Stimulated activated memory B cell treated with anti-CD40 and anti-IgM and Interleukin-4, amounts not matched to agents 10 μg/mL and 1 μg/mL and 100 μg/mL, for 72 hours (primary cell): ENCODE results near the gene PPM1L.

Experiments used
- ATAC-seq: fragments of 150-1000 bp; cut with Tn5 transposase; 2 replicates; pipeline ENCODE4 v1.10.0; 2021
- H3K27ac Mint-ChIP-seq: one replicate; pipeline ENCODE4 v1.8.0; 2022; ENCODE audit warnings: mild to moderate bottlenecking, mixed read lengths
- H3K27me3 Mint-ChIP-seq: one replicate; pipeline ENCODE4 v1.8.0; 2022; ENCODE audit warnings: mixed read lengths
- H3K36me3 Mint-ChIP-seq: one replicate; pipeline ENCODE4 v1.8.0; 2022; ENCODE audit warnings: mixed read lengths
- H3K4me1 Mint-ChIP-seq: one replicate; pipeline ENCODE4 v1.8.0; 2022; ENCODE audit warnings: mixed read lengths
- H3K4me3 Mint-ChIP-seq: one replicate; pipeline ENCODE4 v1.8.0; 2022; ENCODE audit warnings: mild to moderate bottlenecking, moderate library complexity, mixed read lengths
- H3K9me3 Mint-ChIP-seq: one replicate; pipeline ENCODE4 v1.8.0; 2022; ENCODE audit warnings: mixed read lengths

Gene PPM1L

DNA sequence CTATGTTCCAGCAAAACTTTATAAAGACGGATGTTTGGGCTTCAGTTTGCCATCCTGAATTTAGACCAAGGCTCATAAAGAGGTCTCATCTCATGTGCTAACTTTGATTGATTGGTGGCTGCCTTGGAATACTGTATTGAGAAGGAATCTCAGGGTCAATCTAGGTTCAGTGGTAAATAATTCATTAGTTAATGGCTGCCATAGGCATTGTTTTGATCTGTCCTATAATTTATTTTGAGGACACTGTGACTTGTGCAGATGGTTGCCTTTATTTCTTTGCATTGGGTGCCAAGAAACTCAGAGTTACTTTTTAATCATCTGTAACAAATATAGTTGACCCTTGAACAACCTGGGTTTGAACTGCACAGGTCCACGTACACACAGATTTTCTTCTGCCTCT is 189.3 kb downstream of the PPM1L start:
- ATAC-seq: no peak
- Mint-ChIP-seq H3K9me3 (no peaks in the 10 kb centered on the region), H3K4me3 (no peak overlapping the region), H3K27me3 (no peaks in the 10 kb centered on the region), H3K36me3 (no peaks in the 10 kb centered on the region), H3K4me1 (peaks cover 7% of the 10 kb centered on the region), H3K27ac (no peak overlapping the region)

- no peaks in the 10 kb centered on the region for H3K36me3 Mint-ChIP-seq
- H3K27ac Mint-ChIP-seq: no peak overlapping the region
- H3K4me1 Mint-ChIP-seq: no peaks in the 10 kb centered on the region
- no peaks in the 10 kb centered on the region for H3K9me3 Mint-ChIP-seq
- no peaks in the 10 kb centered on the region for H3K27me3 Mint-ChIP-seq
- no peak overlapping the region for H3K4me3 Mint-ChIP-seq
- no peak for ATAC-seq
Observed at GRCh38 chr3:160948273-160948672, 192.2 kb downstream of the PPM1L start.

DNA sequence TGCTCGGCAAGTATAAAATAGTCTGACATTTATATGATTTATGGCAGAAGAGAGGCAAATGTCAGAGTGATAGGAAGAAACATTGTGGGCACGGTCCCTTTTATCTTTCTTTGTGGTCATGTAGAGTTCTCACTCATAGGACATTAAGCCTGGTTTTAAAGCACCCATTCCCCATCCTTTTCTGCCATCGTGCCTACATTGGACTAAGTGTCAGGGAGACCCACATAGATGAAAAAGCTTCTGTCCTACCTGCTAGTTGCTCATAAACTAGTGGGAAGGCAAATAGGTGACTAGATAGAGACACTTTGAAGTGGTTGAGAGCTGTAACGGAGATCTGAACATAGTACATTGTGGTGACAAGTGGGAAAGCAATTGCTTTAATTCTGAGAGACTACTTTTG is 193.4 kb downstream of the PPM1L start:
- H3K27me3 Mint-ChIP-seq: no peaks in the 10 kb centered on the region
- no peak overlapping the region for H3K4me3 Mint-ChIP-seq
- H3K36me3 Mint-ChIP-seq: no peaks in the 10 kb centered on the region
- H3K9me3 Mint-ChIP-seq: no peaks in the 10 kb centered on the region
- no peak overlapping the region for H3K27ac Mint-ChIP-seq
- H3K4me1 Mint-ChIP-seq: no peaks in the 10 kb centered on the region
- no peak for ATAC-seq

- Mint-ChIP-seq H3K27me3 (no peaks in the 10 kb centered on the region), H3K4me1 (no peaks in the 10 kb centered on the region), H3K27ac (no peak overlapping the region), H3K9me3 (no peaks in the 10 kb centered on the region), H3K4me3 (no peak overlapping the region), H3K36me3 (no peaks in the 10 kb centered on the region)
- ATAC-seq: no peak
Observed at GRCh38 chr3:160950542-160950941, 194.5 kb downstream of the PPM1L start.

- no peaks in the 10 kb centered on the region for H3K27me3 Mint-ChIP-seq
- no peak for ATAC-seq
- no peaks in the 10 kb centered on the region for H3K9me3 Mint-ChIP-seq
- no peak overlapping the region for H3K27ac Mint-ChIP-seq
- H3K36me3 Mint-ChIP-seq: no peaks in the 10 kb centered on the region
- no peaks in the 10 kb centered on the region for H3K4me1 Mint-ChIP-seq
- no peak overlapping the region for H3K4me3 Mint-ChIP-seq
Observed at GRCh38 chr3:160950954-160951353, 194.9 kb downstream of the PPM1L start.

GRCh38 chr3:160951642-160952487 is 195.8 kb downstream of the PPM1L start:
- ATAC-seq: no peak
- Mint-ChIP-seq H3K27ac (no peak overlapping the region), H3K27me3 (no peaks in the 10 kb centered on the region), H3K36me3 (no peaks in the 10 kb centered on the region), H3K4me1 (no peaks in the 10 kb centered on the region), H3K4me3 (no peak overlapping the region), H3K9me3 (no peaks in the 10 kb centered on the region)

DNA sequence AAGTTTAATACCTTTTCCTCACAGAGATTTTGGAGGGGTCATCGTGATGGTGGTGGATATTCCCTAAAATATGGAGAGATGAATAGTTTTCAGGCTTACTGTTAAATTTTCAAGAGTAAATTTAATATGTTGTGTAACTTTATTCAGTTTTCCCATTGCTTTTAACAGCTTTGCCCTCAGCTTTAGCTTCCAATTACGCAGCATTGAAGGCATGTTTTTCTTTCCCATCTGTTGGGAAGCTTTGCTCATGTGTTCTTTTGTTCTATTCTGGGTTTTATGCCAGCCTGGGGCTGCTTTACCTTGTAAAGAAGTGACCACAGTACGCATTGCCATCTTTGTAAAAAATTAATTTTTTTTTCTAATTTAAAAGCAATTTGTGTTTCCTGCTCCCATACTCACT is 197.7 kb downstream of the PPM1L start:
- ATAC-seq: no peak
- Mint-ChIP-seq H3K4me3 (no peak overlapping the region), H3K9me3 (no peaks in the 10 kb centered on the region), H3K36me3 (no peaks in the 10 kb centered on the region), H3K4me1 (no peaks in the 10 kb centered on the region), H3K27ac (no peak overlapping the region), H3K27me3 (no peaks in the 10 kb centered on the region)

DNA sequence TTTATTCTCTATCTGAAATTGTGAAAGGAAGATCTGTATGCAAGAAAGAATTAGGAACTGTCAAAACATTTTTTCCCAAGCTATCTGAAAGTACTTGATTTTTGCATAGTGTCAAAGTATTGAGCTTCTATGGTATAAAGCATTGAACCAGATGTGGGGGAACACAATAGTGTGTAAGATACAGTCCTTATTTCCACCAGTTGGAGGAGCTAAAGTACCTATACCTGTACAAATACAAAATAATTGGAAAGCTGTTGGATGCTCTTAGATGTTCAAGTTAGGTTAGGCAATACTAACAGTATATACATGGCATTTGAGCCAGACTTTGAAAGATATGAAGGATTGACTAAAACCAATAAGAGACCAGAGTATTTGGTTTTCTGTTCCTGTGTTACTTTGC is 200.8 kb downstream of the PPM1L start:
- Mint-ChIP-seq H3K27me3 (no peaks in the 10 kb centered on the region), H3K9me3 (no peaks in the 10 kb centered on the region), H3K4me1 (no peaks in the 10 kb centered on the region), H3K4me3 (no peak overlapping the region), H3K27ac (no peak overlapping the region), H3K36me3 (no peaks in the 10 kb centered on the region)
- ATAC-seq: no peak

DNA sequence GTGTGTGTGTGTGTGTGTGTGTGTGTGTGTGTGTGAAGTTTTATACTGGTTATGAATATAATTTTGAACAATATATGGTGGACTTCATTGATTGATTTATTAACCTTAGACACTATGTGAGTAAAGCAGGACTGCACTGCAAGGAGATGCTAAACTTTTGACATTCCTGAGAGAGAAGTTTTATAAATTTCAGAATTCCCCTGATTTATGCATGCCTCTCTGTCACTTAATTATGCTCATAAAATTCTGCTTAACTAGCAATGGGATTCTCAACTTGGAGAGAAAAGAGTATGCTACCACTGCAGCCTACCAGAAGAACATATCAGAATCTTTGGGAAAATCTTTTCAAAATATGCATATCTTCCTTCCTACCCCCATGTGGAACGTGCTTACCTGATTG is 204.5 kb downstream of the PPM1L start:
- no peaks in the 10 kb centered on the region for H3K27me3 Mint-ChIP-seq
- no peaks in the 10 kb centered on the region for H3K4me1 Mint-ChIP-seq
- no peak for ATAC-seq
- H3K27ac Mint-ChIP-seq: no peak overlapping the region
- peaks cover 4% of the 10 kb centered on the region for H3K36me3 Mint-ChIP-seq
- no peak overlapping the region for H3K4me3 Mint-ChIP-seq
- H3K9me3 Mint-ChIP-seq: no peaks in the 10 kb centered on the region

GRCh38 chr3:160963949-160964348 is 207.9 kb downstream of the PPM1L start:
- Mint-ChIP-seq H3K4me1 (peaks cover under 1% of the 10 kb centered on the region), H3K27ac (no peak overlapping the region), H3K4me3 (no peak overlapping the region), H3K27me3 (no peaks in the 10 kb centered on the region), H3K36me3 (peaks cover 21% of the 10 kb centered on the region), H3K9me3 (peaks cover 3% of the 10 kb centered on the region)
- no peak for ATAC-seq

DNA sequence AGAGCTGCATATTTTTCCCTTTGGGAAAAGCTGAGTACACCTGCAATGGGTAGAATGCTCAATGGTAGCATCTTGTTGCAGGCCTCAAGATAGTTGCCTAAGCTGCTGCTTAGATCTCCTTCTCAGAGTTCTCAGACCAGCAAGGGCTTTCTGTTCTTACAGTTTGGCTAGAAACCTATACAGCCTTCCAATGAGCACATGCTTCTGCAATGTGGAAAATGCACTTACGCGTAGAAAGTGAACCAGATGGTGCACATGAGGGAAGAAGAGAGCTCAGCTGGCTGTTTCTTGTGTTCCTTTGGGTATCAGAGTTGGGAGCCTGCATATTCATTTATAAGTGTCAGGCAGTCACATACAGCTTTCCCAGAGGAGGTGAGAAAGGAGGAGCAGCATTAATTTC is 212.7 kb downstream of the PPM1L start:
- Mint-ChIP-seq H3K4me1 (peaks cover 13% of the 10 kb centered on the region), H3K36me3 (peaks cover 17% of the 10 kb centered on the region), H3K27me3 (no peaks in the 10 kb centered on the region), H3K27ac (no peak overlapping the region), H3K9me3 (peaks cover 3% of the 10 kb centered on the region), H3K4me3 (no peak overlapping the region)
- ATAC-seq: no peak

GRCh38 chr3:160973067-160973809 is 217.2 kb downstream of the PPM1L start:
- H3K27me3 Mint-ChIP-seq: no peaks in the 10 kb centered on the region
- H3K36me3 Mint-ChIP-seq: peaks cover 8% of the 10 kb centered on the region
- H3K4me3 Mint-ChIP-seq: no peak overlapping the region
- no peak for ATAC-seq
- H3K9me3 Mint-ChIP-seq: no peaks in the 10 kb centered on the region
- H3K4me1 Mint-ChIP-seq: peaks cover 13% of the 10 kb centered on the region
- H3K27ac Mint-ChIP-seq: no peak overlapping the region

- Mint-ChIP-seq H3K9me3 (no peaks in the 10 kb centered on the region), H3K27me3 (no peaks in the 10 kb centered on the region), H3K27ac (no peak overlapping the region), H3K4me1 (peaks cover 27% of the 10 kb centered on the region), H3K4me3 (no peak overlapping the region), H3K36me3 (peaks cover 8% of the 10 kb centered on the region)
- ATAC-seq: no peak
Observed at GRCh38 chr3:160977773-160978172, 221.7 kb downstream of the PPM1L start.

DNA sequence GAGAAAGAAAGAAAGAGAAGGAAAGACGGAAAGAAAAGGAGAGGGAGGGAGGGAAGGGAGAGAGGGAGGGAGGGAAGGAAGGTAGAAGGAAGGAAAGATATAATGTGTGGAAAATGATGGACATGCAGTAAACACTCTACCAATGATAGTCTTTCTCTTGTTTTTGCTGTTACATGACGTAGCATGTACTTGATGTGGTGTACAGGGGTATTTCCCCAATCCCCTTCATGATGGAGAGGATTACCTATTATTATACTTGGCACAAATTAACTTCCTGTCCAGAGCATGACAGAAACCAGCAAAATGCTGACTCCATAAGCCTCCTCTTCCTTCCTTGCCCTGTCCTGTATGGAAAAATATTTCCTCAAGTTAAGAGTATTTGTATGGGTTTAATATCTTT is 224.7 kb downstream of the PPM1L start:
- H3K27me3 Mint-ChIP-seq: no peaks in the 10 kb centered on the region
- peak; percentile 54 for ATAC-seq
- peaks cover 4% of the 10 kb centered on the region for H3K9me3 Mint-ChIP-seq
- peaks cover 24% of the 10 kb centered on the region for H3K4me1 Mint-ChIP-seq
- H3K36me3 Mint-ChIP-seq: peaks cover 13% of the 10 kb centered on the region
- no peak overlapping the region for H3K4me3 Mint-ChIP-seq
- H3K27ac Mint-ChIP-seq: peak overlapping the region; percentile 14

GRCh38 chr3:160981217-160981938 is 225.3 kb downstream of the PPM1L start:
- peaks cover 13% of the 10 kb centered on the region for H3K36me3 Mint-ChIP-seq
- H3K27me3 Mint-ChIP-seq: no peaks in the 10 kb centered on the region
- H3K9me3 Mint-ChIP-seq: peaks cover 4% of the 10 kb centered on the region
- peak; percentile 77 for ATAC-seq
- peak overlapping the region; percentile 14 for H3K27ac Mint-ChIP-seq
- H3K4me1 Mint-ChIP-seq: peaks cover 24% of the 10 kb centered on the region
- H3K4me3 Mint-ChIP-seq: no peak overlapping the region
